ENCODE results near the gene GPR146. TPM values are rescaled to one million over a fixed set of nuclear protein-coding genes. Genes with fewer than 3 reads are reported as not detected.

Gene GPR146
- total RNA-seq, 1 donor from 2014 or later = 1.9 TPM

DNA sequence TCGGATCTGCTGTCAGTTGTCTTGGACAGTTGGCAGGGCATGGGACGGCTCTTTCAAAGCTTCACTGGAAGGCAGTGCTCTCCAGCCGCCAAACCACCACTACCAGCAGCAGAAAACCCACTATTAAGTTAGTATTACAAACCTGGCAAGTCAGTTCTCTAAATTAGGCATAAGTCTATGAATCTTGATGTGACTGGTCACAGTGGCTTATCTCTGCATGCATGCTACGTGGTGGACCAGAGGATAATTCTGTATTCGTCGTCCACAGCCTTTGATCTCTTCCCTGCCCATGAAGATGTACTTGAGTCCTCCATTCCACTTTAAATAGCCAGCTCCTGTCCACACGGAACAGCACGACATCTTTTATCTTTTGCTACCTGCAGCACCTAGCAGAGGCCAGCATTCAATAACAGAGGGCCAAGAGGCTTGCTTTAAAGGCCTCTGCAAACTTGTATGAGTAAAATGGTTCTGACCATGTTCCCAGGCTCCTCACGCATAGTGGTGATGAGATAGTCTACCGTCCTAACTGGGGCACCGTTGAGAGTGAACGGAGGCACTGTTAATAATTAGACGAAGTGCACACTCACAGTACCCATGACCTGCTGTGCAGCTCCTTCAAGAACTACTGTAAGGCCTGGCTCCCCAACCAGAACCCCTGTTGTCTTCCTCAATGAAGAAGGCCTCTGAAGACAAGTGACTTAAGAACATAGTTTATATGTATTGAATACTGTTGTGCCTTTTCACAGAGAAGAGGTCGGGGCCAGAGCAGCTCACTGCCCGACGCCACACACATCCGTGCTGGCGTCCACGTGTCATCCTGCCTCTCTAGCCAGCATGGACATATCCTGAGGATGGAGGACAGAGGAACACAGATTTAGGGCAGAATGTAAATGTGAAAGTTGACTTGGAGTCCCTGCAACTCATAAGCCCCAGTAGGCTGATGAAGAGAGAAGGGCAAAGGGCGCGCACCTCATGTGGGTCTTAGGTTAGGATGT lies 1.0 kb downstream of the GPR146 start:
- Mint-ChIP-seq H3K27ac (peak overlapping the region; percentile 53), H3K9me3 (ENCODE audit: low read depth) (no peaks in the 10 kb centered on the region), H3K36me3 (ENCODE audit: insufficient read depth) (no peaks in the 10 kb centered on the region), H3K27me3 (peaks cover 4% of the 10 kb centered on the region), H3K4me3 (ENCODE audit: low read depth) (peak overlapping the region; percentile 70), H3K4me1 (ENCODE audit: low read depth) (peaks cover 48% of the 10 kb centered on the region)
- DNase-seq (ENCODE audit: low spot score, unreplicated experiment) = no peak
- TF ChIP-seq, protein P1, sequence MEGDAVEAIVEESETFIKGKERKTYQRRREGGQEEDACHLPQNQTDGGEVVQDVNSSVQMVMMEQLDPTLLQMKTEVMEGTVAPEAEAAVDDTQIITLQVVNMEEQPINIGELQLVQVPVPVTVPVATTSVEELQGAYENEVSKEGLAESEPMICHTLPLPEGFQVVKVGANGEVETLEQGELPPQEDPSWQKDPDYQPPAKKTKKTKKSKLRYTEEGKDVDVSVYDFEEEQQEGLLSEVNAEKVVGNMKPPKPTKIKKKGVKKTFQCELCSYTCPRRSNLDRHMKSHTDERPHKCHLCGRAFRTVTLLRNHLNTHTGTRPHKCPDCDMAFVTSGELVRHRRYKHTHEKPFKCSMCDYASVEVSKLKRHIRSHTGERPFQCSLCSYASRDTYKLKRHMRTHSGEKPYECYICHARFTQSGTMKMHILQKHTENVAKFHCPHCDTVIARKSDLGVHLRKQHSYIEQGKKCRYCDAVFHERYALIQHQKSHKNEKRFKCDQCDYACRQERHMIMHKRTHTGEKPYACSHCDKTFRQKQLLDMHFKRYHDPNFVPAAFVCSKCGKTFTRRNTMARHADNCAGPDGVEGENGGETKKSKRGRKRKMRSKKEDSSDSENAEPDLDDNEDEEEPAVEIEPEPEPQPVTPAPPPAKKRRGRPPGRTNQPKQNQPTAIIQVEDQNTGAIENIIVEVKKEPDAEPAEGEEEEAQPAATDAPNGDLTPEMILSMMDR (IDR thresholded peaks at IDR 0.05; ENCODE audit: unreplicated experiment) = no peak

DNA sequence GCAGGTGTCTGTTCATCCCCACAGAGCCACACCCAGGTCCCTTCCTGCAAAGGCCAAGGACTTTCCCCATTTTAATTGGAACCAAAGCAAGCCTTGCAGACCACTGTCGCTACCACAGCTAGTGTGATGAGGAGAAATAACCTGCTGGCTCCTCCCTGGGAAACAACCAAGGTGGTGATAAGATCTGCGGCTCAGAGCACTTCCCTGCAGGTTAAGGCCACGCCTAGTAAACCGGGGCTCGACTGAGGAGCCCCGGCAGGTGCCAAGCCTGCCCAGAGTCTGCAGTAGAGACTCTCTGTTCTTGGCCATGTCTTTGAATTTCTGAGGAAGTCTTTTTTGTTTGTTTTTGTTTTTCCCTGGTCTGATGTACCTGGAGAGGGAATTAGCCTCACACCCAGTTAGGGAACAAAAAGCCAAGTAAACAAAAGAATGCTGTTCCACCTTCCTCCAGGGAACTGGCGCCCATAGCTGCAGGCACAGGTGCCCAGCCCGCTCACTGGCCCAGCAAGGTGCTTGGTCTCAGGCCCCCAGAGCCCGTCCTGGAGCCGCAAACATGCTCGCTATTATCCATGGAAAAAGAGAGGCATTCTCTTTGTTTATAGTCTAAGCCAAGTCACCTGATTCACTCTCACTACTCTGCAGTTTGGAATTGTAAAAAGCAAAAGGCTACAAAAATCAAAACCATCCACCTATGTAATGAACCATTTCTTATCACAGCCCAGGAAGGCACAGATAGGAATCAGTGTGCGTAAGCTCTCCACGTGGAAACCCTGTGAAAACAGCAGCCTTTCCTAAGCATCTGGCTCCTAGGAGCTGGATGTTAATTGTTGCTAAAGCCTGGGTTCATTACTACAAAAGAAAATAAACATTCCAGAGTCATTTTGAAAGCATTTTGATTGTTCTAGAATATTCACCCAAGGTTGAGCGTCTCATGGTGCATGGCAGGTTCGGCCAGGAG lies 2.7 kb downstream of the GPR146 start:
- Mint-ChIP-seq H3K36me3 (ENCODE audit: insufficient read depth) (no peaks in the 10 kb centered on the region), H3K27me3 (no peaks in the 10 kb centered on the region), H3K4me3 (ENCODE audit: low read depth) (no peak overlapping the region)

DNA sequence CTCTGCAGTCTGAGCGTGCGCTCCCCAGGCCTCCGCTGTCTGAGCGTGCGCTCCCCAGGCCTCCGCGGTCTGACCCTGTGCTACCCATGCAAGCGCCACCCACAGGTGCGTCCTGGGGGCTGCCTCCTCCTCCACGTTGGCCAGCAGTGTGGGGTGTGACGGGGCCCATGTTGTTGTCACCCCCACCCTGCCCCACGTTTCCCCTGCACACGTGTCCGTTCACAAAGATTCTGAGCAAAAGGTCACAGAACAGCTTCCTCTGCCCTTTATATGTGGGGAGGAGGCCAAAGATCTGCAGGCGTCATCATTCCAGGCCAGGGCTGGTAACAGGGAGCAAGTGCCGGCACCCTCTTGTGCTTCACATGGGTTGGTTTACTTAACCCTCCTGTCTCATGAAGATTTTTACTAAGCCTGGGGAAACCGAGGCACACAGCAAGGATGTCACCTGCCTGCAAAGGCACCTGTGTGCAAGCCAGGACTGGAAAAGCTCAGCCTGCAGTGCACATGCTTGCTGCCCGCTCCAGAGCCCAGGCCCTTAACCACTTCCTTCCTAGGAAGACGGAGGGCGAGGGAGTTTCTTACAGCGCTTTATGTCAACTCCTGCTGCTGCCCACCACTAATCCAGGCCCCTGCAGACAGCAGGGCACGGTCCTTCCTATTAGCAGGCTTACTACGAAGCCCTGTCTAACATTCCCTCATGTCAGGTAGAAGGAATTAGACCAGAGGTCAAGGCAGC lies 4.8 kb downstream of the GPR146 start:
- Mint-ChIP-seq H3K36me3 (ENCODE audit: insufficient read depth) (no peaks in the 10 kb centered on the region), H3K4me3 (ENCODE audit: low read depth) (no peak overlapping the region), H3K4me1 (ENCODE audit: low read depth) (peaks cover 28% of the 10 kb centered on the region), H3K27ac (no peak overlapping the region), H3K27me3 (no peaks in the 10 kb centered on the region), H3K9me3 (ENCODE audit: low read depth) (no peaks in the 10 kb centered on the region)
- no peak for DNase-seq (ENCODE audit: low spot score, unreplicated experiment)
- TF ChIP-seq, protein P1 (IDR thresholded peaks at IDR 0.05; ENCODE audit: unreplicated experiment) = no peak

More for the DNA sequence above, 2.7 kb downstream of the GPR146 start:
- DNase-seq (ENCODE audit: low spot score, unreplicated experiment) = no peak
- Mint-ChIP-seq H3K27ac (no peak overlapping the region), H3K9me3 (ENCODE audit: low read depth) (no peaks in the 10 kb centered on the region), H3K4me1 (ENCODE audit: low read depth) (peaks cover 39% of the 10 kb centered on the region)
- TF ChIP-seq, protein P1 (IDR thresholded peaks at IDR 0.05; ENCODE audit: unreplicated experiment) = no peak

DNA sequence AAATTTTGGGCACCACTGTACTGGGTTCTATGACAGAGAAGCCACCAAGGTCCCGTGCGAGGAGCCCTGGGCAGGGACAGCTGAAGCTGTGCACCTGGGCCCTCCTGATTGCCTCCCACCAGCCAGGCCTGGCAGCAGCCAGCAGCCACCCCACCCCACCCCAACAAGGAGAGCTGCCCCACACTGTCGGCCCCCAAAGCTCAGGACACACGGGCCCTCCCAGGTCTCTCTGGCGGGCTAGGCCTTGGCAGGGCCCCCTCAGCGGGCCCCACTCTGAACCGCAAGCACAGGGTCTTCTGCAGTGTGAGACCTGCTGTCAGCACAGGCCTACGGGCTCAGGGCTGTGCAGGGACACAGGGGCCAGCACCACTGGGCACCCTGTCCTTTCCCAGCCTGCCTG lies 5.5 kb downstream of the GPR146 start:
- TF ChIP-seq, protein P1 (IDR thresholded peaks at IDR 0.05; ENCODE audit: unreplicated experiment) = no peak
- Mint-ChIP-seq H3K9me3 (ENCODE audit: low read depth) (no peaks in the 10 kb centered on the region), H3K27me3 (no peaks in the 10 kb centered on the region), H3K36me3 (ENCODE audit: insufficient read depth) (no peaks in the 10 kb centered on the region), H3K27ac (no peak overlapping the region), H3K4me1 (ENCODE audit: low read depth) (peaks cover 28% of the 10 kb centered on the region), H3K4me3 (ENCODE audit: low read depth) (no peak overlapping the region)
- DNase-seq (ENCODE audit: low spot score, unreplicated experiment) = no peak
